ENCODE data around the gene NEB. TPM values are rescaled to one million over a fixed set of nuclear protein-coding genes. Genes with fewer than 3 reads are reported as not detected.
A peak's percentile ranks its signal among the peaks of the same experiment; 100 is the strongest.

Gene NEB, protein sequence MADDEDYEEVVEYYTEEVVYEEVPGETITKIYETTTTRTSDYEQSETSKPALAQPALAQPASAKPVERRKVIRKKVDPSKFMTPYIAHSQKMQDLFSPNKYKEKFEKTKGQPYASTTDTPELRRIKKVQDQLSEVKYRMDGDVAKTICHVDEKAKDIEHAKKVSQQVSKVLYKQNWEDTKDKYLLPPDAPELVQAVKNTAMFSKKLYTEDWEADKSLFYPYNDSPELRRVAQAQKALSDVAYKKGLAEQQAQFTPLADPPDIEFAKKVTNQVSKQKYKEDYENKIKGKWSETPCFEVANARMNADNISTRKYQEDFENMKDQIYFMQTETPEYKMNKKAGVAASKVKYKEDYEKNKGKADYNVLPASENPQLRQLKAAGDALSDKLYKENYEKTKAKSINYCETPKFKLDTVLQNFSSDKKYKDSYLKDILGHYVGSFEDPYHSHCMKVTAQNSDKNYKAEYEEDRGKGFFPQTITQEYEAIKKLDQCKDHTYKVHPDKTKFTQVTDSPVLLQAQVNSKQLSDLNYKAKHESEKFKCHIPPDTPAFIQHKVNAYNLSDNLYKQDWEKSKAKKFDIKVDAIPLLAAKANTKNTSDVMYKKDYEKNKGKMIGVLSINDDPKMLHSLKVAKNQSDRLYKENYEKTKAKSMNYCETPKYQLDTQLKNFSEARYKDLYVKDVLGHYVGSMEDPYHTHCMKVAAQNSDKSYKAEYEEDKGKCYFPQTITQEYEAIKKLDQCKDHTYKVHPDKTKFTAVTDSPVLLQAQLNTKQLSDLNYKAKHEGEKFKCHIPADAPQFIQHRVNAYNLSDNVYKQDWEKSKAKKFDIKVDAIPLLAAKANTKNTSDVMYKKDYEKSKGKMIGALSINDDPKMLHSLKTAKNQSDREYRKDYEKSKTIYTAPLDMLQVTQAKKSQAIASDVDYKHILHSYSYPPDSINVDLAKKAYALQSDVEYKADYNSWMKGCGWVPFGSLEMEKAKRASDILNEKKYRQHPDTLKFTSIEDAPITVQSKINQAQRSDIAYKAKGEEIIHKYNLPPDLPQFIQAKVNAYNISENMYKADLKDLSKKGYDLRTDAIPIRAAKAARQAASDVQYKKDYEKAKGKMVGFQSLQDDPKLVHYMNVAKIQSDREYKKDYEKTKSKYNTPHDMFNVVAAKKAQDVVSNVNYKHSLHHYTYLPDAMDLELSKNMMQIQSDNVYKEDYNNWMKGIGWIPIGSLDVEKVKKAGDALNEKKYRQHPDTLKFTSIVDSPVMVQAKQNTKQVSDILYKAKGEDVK (N-terminal part only)
- 2.2 TPM for total RNA-seq

DNA sequence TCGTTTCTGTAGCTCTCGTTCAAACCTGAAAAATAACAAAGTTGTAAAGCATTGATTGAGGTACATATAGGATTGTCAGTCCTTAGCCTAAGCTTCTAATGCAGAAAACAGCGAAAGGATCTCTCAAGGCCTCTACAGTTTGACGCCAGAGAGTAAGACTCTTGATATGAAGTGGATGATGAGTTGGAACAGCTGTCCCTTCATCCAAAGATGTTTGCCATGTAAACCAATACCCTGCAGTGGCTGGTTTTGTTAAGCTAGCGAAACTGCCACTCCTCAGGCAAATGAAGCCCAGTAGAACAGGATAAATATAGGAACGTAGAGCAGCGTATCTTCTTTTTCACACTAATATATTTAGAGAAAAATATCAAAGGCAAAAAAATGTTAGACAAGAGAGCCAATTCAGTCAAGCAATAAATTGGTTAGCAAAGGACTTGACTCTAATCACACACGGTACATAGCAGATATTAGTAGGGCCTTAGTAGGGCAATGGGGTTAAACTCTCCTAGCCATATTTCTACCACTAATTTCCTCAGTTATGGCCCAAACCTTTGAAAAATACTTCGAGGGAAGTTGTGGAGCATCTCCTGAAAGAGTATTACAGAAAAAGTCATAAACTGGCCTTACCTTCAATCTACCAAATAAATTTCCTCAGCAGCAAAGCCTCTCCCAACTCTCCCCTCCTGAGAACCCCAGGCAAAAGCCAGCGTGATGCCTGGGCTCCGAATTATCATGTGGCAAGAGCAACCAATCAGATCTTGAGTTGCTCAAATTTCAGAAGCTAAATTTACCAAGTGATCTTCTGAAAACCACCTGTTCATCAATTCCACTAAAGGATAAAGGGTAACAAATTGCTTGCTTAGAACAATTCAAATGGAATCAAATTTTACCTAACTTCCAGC, at the start of gene NEB:
Gene NEB (minus strand): TSS at position 706 of the 902 bp plus-strand sequence. CDS start 1,320 bp downstream, outside the sequence.
- DNase-seq (ENCODE audit: low spot score), result no peak
- intact Hi-C loops (cut with DNase I), result no loop called here
- no peak for ATAC-seq

- DNase-seq (ENCODE audit: low spot score), result no peak
- no peak for ATAC-seq
- intact Hi-C loops (cut with DNase I), result no loop called here
These were observed 48.9 kb upstream of the NEB start for GRCh38 chr2:151783133-151783520.

GRCh38 chr2:151782378-151783132, 48.3 kb upstream of the NEB start:
- DNase-seq (ENCODE audit: low spot score) (no peak), ATAC-seq (no peak)
- intact Hi-C loops (cut with DNase I), result no loop called here

GRCh38 chr2:151781642-151782041, 47.4 kb upstream of the NEB start:
- ATAC-seq, result no peak
- intact Hi-C loops (cut with DNase I), result no loop called here
- DNase-seq (ENCODE audit: low spot score), result no peak

- intact Hi-C loops (cut with DNase I), result no loop called here
- no peak for DNase-seq (ENCODE audit: low spot score)
- no peak for ATAC-seq
These were observed 46.7 kb upstream of the NEB start for GRCh38 chr2:151780938-151781337.

- intact Hi-C loops (cut with DNase I), result no loop called here
- DNase-seq (ENCODE audit: low spot score) (no peak), ATAC-seq (no peak)
These were observed 43.7 kb upstream of the NEB start for GRCh38 chr2:151777935-151778334.

DNA sequence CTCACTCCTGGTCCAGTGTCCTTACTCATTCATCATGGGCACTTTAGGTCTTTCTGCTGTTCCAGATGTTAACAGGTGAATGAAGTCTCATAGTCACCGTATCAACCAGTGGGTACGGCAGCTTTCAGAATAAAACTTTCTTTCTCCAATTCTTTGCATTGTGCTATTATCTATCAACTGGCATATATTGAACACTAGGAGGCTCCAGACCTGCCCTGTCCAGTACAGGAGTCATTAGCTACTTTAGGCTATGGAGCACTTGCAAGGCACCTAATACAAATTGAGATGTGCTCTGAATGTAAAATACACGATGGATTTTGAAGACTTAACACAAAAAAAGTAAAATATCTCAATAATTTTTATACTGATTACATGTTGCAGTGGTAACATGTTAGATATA, 43.2 kb upstream of the NEB start:
- DNase-seq (ENCODE audit: low spot score) (no peak), ATAC-seq (no peak)
- intact Hi-C loops (cut with DNase I), result no loop called here

- ATAC-seq (no peak), DNase-seq (ENCODE audit: low spot score) (no peak)
- intact Hi-C loops (cut with DNase I), result no loop called here
These were observed 42.1 kb upstream of the NEB start for GRCh38 chr2:151776367-151776766.

- ATAC-seq, result peak; percentile 30
- intact Hi-C loops (cut with DNase I), result no loop called here
- DNase-seq (ENCODE audit: low spot score), result no peak
These were observed 40.9 kb upstream of the NEB start for GRCh38 chr2:151775057-151775740.

DNA sequence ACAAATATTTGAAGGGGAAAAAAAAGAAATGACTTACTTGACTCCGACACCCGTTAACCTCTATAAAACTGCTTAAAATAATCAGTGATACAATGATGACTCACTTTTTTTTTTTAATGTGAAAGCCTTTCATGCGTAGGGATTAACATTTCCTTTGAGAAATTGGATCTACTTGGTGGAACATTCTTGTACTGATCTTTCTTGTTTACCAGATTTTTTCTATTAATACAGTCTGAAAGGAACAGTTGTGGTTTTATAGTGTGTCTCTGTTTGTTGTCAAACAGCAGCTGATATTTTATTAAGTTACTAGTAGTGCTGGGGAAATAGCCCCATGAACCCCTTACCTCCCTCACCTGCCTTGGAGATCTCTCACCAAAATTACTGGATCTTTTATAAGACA, 40.2 kb upstream of the NEB start:
- intact Hi-C loops (cut with DNase I), result no loop called here
- DNase-seq (ENCODE audit: low spot score), result no peak
- ATAC-seq, result peak; percentile 78

DNA sequence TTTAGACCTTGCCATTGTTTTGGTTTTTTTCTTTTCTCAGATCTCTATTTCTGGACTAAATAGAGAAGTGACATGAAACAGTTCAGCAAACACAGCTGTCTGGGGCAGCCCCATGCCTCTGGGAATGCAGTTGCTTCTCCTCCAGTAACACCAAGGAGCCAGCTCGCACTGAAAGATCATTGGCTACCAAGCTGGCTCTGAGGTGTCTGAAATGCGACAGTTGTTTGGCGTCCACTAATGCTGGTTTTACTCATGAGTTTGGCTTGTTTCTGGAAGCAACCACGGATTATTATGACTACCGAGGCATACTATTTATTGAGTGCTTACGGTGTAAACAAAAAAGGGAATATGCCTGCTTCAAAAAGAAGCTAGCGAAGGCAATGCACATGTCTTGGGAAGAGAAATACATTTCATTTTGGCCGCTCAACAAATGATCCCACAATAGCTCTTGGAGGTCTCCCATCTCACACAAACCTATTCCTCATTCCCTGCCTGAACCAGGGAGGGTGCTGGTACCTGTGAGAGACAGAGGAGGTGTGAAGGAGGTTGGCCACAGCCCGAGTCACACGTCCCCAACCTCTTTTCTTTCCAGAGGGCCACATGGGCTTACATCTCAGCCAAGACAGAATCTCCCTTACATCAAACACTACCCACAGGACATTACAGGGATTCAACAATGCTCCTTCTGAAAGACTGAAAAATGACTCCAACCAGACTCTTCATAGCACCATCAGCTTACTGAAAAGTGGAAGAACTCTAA, 37.5 kb upstream of the NEB start:
- peak; percentile 63 for ATAC-seq
- intact Hi-C loops (cut with DNase I), result no loop called here
- DNase-seq (ENCODE audit: low spot score), result no peak

DNA sequence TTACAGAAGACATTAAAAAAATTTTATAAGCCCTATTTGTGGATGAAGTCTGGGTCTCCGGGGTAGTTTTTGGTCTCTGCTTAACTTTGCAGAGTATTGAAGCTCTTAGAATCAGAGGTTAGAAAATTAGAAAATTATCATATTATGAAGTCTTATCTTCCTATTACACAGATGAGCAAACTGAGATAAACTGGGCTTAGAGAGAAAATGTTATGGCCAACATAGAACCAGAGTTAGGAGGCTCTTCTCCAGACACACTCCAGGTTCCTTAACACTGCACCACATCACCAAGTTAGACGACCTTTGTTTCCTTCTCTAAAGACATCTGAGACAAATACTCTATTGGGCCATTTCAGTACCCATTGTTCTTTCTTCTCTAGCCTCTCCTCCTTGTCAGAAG, 36.7 kb upstream of the NEB start:
- DNase-seq (ENCODE audit: low spot score) (no peak), ATAC-seq (no peak)
- intact Hi-C loops (cut with DNase I), result no loop called here

DNA sequence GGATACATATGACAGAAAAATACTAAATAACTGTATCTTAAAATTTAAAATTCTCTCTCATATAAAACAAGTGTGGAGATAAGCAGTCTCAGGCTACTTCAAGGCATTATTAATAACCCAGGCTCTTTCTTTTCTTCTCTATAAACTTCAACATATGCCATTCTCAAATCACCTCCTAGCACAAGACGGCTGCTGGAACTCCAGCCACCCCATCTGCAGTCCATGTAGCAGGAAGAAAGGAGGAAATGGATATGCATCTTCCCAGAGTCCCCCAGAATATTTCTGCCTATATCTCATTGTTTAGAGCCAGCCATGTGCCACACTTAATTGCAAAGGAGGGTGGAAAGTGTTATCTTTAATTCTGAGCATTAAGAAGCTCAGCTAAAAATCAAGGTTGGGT, 35.3 kb upstream of the NEB start:
- intact Hi-C loops (cut with DNase I), result no loop called here
- ATAC-seq (no peak), DNase-seq (ENCODE audit: low spot score) (no peak)

- intact Hi-C loops (cut with DNase I), result no loop called here
- ATAC-seq, result no peak
- DNase-seq (ENCODE audit: low spot score), result no peak
These were observed 33.3 kb upstream of the NEB start for GRCh38 chr2:151767536-151767935.

- intact Hi-C loops (cut with DNase I), result no loop called here
- ATAC-seq, result peak; percentile 26
- no peak for DNase-seq (ENCODE audit: low spot score)
These were observed 32.3 kb upstream of the NEB start for GRCh38 chr2:151766437-151767153.
